Nephron (organoid): ENCODE results near the gene MAP3K4.

Source experiments
- H3K27ac Mint-ChIP-seq, 3 experiments: 2 replicates each; pipeline ENCODE4 v1.8.0; 2020; ENCODE audit warnings: mixed read lengths in 3 of 3, mild to moderate bottlenecking in 2 of 3, moderate library complexity in 1 of 3
- H3K27me3 Mint-ChIP-seq: 2 replicates; pipeline ENCODE4 v1.8.0; 2021; ENCODE audit warnings: low read depth, mild to moderate bottlenecking, moderate library complexity, mixed read lengths
- H3K36me3 Mint-ChIP-seq: 2 replicates; pipeline ENCODE4 v1.8.0; 2020; ENCODE audit warnings: low read depth, mixed read lengths
- H3K4me1 Mint-ChIP-seq: 2 replicates; pipeline ENCODE4 v1.8.0; 2020; ENCODE audit warnings: mixed read lengths
- H3K4me3 Mint-ChIP-seq, 3 experiments: 2 replicates each; pipeline ENCODE4 v1.8.0; 2020; ENCODE audit warnings: mild to moderate bottlenecking in 3 of 3, mixed read lengths in 3 of 3, moderate library complexity in 2 of 3
- H3K9me3 Mint-ChIP-seq: 2 replicates; pipeline ENCODE4 v1.8.0; 2020; ENCODE audit warnings: mixed read lengths
- CTCF ChIP-seq, 3 experiments: fragments of 200-600 bp; sonication (generic); IDR thresholded peaks; one replicate each; pipeline ENCODE4 v1.5.0; 2021; ENCODE audit warnings: antibody characterized with exemption in 3 of 3; ENCODE audit not compliant: unreplicated experiment in 3 of 3

MAP3K4 gene

GRCh38 chr6:161001421-161001820 is 9.9 kb downstream of the MAP3K4 start:
- no peaks in the 10 kb centered on the region for H3K9me3 Mint-ChIP-seq
- H3K27ac Mint-ChIP-seq = no peak overlapping the region
- H3K4me3 Mint-ChIP-seq = no peak overlapping the region
- peaks cover 17% of the 10 kb centered on the region for H3K4me1 Mint-ChIP-seq
- no peak for TF ChIP-seq CTCF (IDR thresholded peaks at IDR 0.05; ENCODE audit: unreplicated experiment in 3 of 3)
- no peaks in the 10 kb centered on the region for H3K36me3 Mint-ChIP-seq
- H3K27me3 Mint-ChIP-seq = no peaks in the 10 kb centered on the region

- peaks cover 16% of the 10 kb centered on the region for H3K4me1 Mint-ChIP-seq
Observed at GRCh38 chr6:161003336-161003735, 11.8 kb downstream of the MAP3K4 start.

GRCh38 chr6:161008245-161008644 is 16.7 kb downstream of the MAP3K4 start:
- no peak for TF ChIP-seq CTCF (IDR thresholded peaks at IDR 0.05; ENCODE audit: unreplicated experiment in 3 of 3)
- no peaks in the 10 kb centered on the region for H3K9me3 Mint-ChIP-seq
- peaks cover 24% of the 10 kb centered on the region for H3K4me1 Mint-ChIP-seq
- no peak overlapping the region for H3K27ac Mint-ChIP-seq
- no peaks in the 10 kb centered on the region for H3K27me3 Mint-ChIP-seq
- no peak overlapping the region for H3K4me3 Mint-ChIP-seq
- peaks cover 9% of the 10 kb centered on the region for H3K36me3 Mint-ChIP-seq

More at GRCh38 chr6:161003336-161003735, 11.8 kb downstream of the MAP3K4 start:
- Mint-ChIP-seq H3K4me3 (no peak overlapping the region), H3K27me3 (no peaks in the 10 kb centered on the region), H3K9me3 (no peaks in the 10 kb centered on the region), H3K27ac (no peak overlapping the region), H3K36me3 (no peaks in the 10 kb centered on the region)
- TF ChIP-seq CTCF (IDR thresholded peaks at IDR 0.05; ENCODE audit: unreplicated experiment in 3 of 3) = no peak

GRCh38 chr6:161009991-161010390 is 18.4 kb downstream of the MAP3K4 start:
- no peak overlapping the region for H3K27ac Mint-ChIP-seq
- no peak for TF ChIP-seq CTCF (IDR thresholded peaks at IDR 0.05; ENCODE audit: unreplicated experiment in 3 of 3)
- no peaks in the 10 kb centered on the region for H3K27me3 Mint-ChIP-seq
- H3K36me3 Mint-ChIP-seq = peaks cover 10% of the 10 kb centered on the region
- peaks cover 24% of the 10 kb centered on the region for H3K4me1 Mint-ChIP-seq
- no peaks in the 10 kb centered on the region for H3K9me3 Mint-ChIP-seq
- no peak overlapping the region for H3K4me3 Mint-ChIP-seq

GRCh38 chr6:161010418-161010817 is 18.8 kb downstream of the MAP3K4 start:
- H3K36me3 Mint-ChIP-seq = peaks cover 15% of the 10 kb centered on the region

More at GRCh38 chr6:161010418-161010817, 18.8 kb downstream of the MAP3K4 start:
- no peaks in the 10 kb centered on the region for H3K9me3 Mint-ChIP-seq
- no peaks in the 10 kb centered on the region for H3K27me3 Mint-ChIP-seq
- no peak for TF ChIP-seq CTCF (IDR thresholded peaks at IDR 0.05; ENCODE audit: unreplicated experiment in 3 of 3)
- peaks cover 24% of the 10 kb centered on the region for H3K4me1 Mint-ChIP-seq
- no peak overlapping the region for H3K4me3 Mint-ChIP-seq
- peak overlapping the region in 2 of 3 experiments; percentile 8 to 15 for H3K27ac Mint-ChIP-seq
